Measurements from ENCODE around the gene EGF. TPM values are rescaled to one million over a fixed set of nuclear protein-coding genes. Genes with fewer than 3 reads are reported as not detected.

Gene EGF
- polyA plus RNA-seq, 1 donor from 2014 or later = not detected

- no peak overlapping the region for H3K4me3 ChIP-seq (ENCODE audit: low read length)
- no peak overlapping the region for H3K27ac ChIP-seq (ENCODE audit: low read length)
- H3K9me2 ChIP-seq (ENCODE audit: insufficient read depth, low read length) = no peaks in the 10 kb centered on the region
- no peak for TF ChIP-seq MXI1 (conservative IDR thresholded peaks at IDR 0.05; ENCODE audit: poor library complexity, severe bottlenecking)
- TF ChIP-seq EP300 (conservative IDR thresholded peaks at IDR 0.05; ENCODE audit: poor library complexity, severe bottlenecking) = no peak
- no peak for TF ChIP-seq RAD21 (conservative IDR thresholded peaks at IDR 0.05)
- no peak for TF ChIP-seq REST (IDR thresholded peaks at IDR 0.05; ENCODE audit: borderline replicate concordance)
- no peak for TF ChIP-seq CTCF (IDR thresholded peaks at IDR 0.05; ENCODE audit: poor library complexity, severe bottlenecking)
- TF ChIP-seq TAF1 (IDR thresholded peaks at IDR 0.05; ENCODE audit: low read depth) = no peak
- TF ChIP-seq POLR2AphosphoS5 (IDR thresholded peaks at IDR 0.05) = no peak
- TF ChIP-seq SMC3 (conservative IDR thresholded peaks at IDR 0.05; ENCODE audit: poor library complexity) = no peak
- no peak for TF ChIP-seq EZH2 (IDR thresholded peaks at IDR 0.05; ENCODE audit: borderline replicate concordance, insufficient read depth, low read length, poor library complexity, severe bottlenecking)
- H3K4me2 ChIP-seq (ENCODE audit: low read length) = no peak overlapping the region
- no peaks in the 10 kb centered on the region for H3F3A ChIP-seq (ENCODE audit: insufficient read depth, low read length, poor library complexity, severe bottlenecking)
- no peak overlapping the region for H3K9ac ChIP-seq (ENCODE audit: low read length)
- no peaks in the 10 kb centered on the region for H4K20me1 ChIP-seq (ENCODE audit: insufficient read depth)
- H2AFZ ChIP-seq (ENCODE audit: low read depth, low read length) = no peak overlapping the region
- H3K79me2 ChIP-seq (replicated peaks; ENCODE audit: insufficient read depth, low read length) = no peaks in the 10 kb centered on the region
- H3K9me3 ChIP-seq (ENCODE audit: low read length) = no peaks in the 10 kb centered on the region
- no peaks in the 10 kb centered on the region for H3K36me3 ChIP-seq (ENCODE audit: insufficient read depth, low read length)
- H3K27me3 ChIP-seq (ENCODE audit: insufficient read depth, low read depth, low read length) = no peaks in the 10 kb centered on the region
Observed at GRCh38 chr4:109915385-109916026, 2.8 kb downstream of the EGF start.

- no peaks in the 10 kb centered on the region for H3K79me2 ChIP-seq (replicated peaks; ENCODE audit: insufficient read depth, low read length)
- no peaks in the 10 kb centered on the region for H3K9me2 ChIP-seq (ENCODE audit: insufficient read depth, low read length)
- H3K27ac ChIP-seq (ENCODE audit: low read length) = no peak overlapping the region
- no peaks in the 10 kb centered on the region for H3K9me3 ChIP-seq (ENCODE audit: low read length)
- H2AFZ ChIP-seq (ENCODE audit: low read depth, low read length) = no peak overlapping the region
- H3K4me2 ChIP-seq (ENCODE audit: low read length) = no peak overlapping the region
- H3K4me3 ChIP-seq (ENCODE audit: low read length) = no peak overlapping the region
- H4K20me1 ChIP-seq (ENCODE audit: insufficient read depth) = no peaks in the 10 kb centered on the region
- H3K27me3 ChIP-seq (ENCODE audit: insufficient read depth, low read depth, low read length) = no peaks in the 10 kb centered on the region
- no peak overlapping the region for H3K9ac ChIP-seq (ENCODE audit: low read length)
- TF ChIP-seq TAF1 (IDR thresholded peaks at IDR 0.05; ENCODE audit: low read depth) (no peak), SMC3 (conservative IDR thresholded peaks at IDR 0.05; ENCODE audit: poor library complexity) (no peak), EZH2 (IDR thresholded peaks at IDR 0.05; ENCODE audit: borderline replicate concordance, insufficient read depth, low read length, poor library complexity, severe bottlenecking) (no peak), MXI1 (conservative IDR thresholded peaks at IDR 0.05; ENCODE audit: poor library complexity, severe bottlenecking) (no peak), RAD21 (conservative IDR thresholded peaks at IDR 0.05) (no peak), POLR2AphosphoS5 (IDR thresholded peaks at IDR 0.05) (no peak), CTCF (IDR thresholded peaks at IDR 0.05; ENCODE audit: poor library complexity, severe bottlenecking) (no peak), EP300 (conservative IDR thresholded peaks at IDR 0.05; ENCODE audit: poor library complexity, severe bottlenecking) (no peak), REST (IDR thresholded peaks at IDR 0.05; ENCODE audit: borderline replicate concordance) (no peak)
- H3F3A ChIP-seq (ENCODE audit: insufficient read depth, low read length, poor library complexity, severe bottlenecking) = no peaks in the 10 kb centered on the region
- no peaks in the 10 kb centered on the region for H3K36me3 ChIP-seq (ENCODE audit: insufficient read depth, low read length)
Observed at GRCh38 chr4:109916027-109916409, 3.3 kb downstream of the EGF start.
